DOHH2 (cell line): Measurements from ENCODE around the gene SH3GL1.

ENCODE experiments used
- EZH2phosphoT487 ChIP-seq: fragments of 200-600 bp; sonication (generic); IDR thresholded peaks from 2 replicates; pipeline ENCODE4 v1.6.1; 2017; ENCODE audit warnings: borderline replicate concordance, mild to moderate bottlenecking, antibody characterized with exemption, low read length, moderate library complexity, mixed read lengths
- TF ChIP-seq, protein P1 (sequence below): fragments of 200-600 bp; sonication (generic); IDR thresholded peaks from one replicate; pipeline ENCODE4 v1.5.1; 2014; ENCODE audit warnings: antibody characterized with exemption, mild to moderate bottlenecking, low read depth, low read length; ENCODE audit not compliant: poor library complexity, severe bottlenecking

DNA sequence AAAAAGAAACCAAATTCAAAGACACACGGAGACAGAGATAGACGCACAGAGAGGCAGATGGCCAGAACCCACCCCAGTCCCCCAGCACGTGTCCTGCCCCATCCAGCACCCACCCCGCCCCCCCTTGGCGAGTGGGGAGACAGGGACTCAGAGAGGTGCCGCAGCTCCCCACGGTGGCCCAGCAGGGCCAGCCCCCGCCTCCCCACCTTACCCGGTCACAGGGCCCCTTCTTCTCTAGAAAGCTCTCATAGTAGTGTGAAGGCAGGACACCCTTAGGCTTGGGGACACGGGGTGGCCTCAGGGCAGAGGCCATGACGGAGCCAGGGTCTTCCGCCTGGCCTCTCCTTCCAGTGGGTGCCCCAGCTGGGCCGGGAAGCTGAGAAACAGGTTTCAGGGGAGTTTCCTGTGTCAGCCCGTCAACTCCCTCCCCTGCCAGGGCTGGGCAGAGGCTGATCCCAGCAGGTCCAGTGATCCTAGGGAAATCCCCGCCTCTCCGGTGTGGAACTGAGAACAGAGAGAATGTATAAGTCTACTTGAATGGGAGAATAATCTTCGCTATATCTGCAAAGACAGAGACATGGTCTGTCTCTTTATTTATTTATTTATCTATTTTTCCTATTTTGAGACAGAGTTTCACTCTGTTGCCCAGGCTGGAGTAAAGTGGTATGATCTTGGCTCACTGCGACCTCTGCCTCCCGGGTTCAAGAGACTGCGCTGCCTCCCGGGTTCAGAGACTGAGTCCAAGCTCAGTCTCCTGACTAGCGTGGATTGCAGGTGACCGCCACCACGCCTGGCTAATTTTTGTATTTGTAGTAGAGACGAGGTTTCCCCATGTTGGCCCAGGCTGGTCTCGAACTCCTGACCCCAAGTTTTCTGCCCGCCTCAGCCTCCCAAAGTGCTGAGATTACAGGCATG lies 61.6 kb downstream of the SH3GL1 start, which contains the start of gene STAP2:
- TF ChIP-seq, protein P1, sequence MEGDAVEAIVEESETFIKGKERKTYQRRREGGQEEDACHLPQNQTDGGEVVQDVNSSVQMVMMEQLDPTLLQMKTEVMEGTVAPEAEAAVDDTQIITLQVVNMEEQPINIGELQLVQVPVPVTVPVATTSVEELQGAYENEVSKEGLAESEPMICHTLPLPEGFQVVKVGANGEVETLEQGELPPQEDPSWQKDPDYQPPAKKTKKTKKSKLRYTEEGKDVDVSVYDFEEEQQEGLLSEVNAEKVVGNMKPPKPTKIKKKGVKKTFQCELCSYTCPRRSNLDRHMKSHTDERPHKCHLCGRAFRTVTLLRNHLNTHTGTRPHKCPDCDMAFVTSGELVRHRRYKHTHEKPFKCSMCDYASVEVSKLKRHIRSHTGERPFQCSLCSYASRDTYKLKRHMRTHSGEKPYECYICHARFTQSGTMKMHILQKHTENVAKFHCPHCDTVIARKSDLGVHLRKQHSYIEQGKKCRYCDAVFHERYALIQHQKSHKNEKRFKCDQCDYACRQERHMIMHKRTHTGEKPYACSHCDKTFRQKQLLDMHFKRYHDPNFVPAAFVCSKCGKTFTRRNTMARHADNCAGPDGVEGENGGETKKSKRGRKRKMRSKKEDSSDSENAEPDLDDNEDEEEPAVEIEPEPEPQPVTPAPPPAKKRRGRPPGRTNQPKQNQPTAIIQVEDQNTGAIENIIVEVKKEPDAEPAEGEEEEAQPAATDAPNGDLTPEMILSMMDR = no peak
- no peak for TF ChIP-seq EZH2phosphoT487
